GM12875 (cell line): ENCODE results near the gene OR1M1.
"Not testable (repeated sequence)": the region's sequence is repeated elsewhere in the genome, so short reads cannot be mapped to it uniquely, and the experiment has no call there.

Source experiments
- H3K4me3 ChIP-seq: one replicate; pipeline ENCODE4 v1.5.1; 2011; ENCODE audit warnings: low read depth, low read length, control low read depth
- TF ChIP-seq, protein P1 (sequence below): IDR thresholded peaks from 2 replicates; pipeline ENCODE4 v1.5.1; 2011; ENCODE audit warnings: low read depth, mild to moderate bottlenecking, control low read depth, inconsistent platforms, low read length, moderate library complexity, borderline replicate concordance; ENCODE audit not compliant: insufficient read depth

OR1M1 gene

DNA sequence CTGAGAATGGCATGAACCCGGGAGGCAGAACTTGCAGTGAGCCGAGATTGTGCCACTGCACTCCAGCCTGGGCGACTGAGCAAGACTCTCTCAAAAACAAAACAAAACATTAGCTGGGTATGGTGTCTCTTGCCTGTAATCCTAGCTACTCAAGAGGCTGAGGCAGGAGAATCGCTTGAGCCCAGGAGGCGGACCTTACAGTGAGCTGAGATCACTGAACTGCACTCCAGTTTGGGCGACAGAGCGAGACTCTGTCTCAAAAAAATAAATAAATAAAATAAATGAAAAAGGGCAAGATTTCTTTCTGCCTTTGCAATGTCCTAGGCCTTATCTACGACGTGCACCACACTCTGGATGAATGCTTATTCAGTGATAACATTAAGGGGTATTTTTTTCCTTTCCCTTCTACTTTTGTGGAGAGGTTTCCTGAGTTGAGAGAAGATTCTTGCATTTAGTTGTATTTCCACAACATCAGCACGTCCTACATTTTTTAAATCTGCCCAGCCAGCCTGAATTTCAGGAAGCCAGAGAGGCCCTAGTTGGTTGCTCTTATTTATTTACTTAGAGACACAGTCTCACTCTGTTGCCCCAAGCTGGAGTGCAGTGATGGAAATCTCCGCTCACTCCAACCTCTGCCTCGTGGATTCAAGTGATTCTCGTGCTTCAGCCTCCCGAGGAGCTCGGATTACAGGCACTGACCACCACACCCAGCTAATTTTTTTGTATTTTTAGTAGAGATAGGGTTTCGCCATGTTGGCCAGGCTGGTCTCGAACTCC is 26.1 kb upstream of the OR1M1 start:
- no peak overlapping the region for H3K4me3 ChIP-seq
- TF ChIP-seq, protein P1, sequence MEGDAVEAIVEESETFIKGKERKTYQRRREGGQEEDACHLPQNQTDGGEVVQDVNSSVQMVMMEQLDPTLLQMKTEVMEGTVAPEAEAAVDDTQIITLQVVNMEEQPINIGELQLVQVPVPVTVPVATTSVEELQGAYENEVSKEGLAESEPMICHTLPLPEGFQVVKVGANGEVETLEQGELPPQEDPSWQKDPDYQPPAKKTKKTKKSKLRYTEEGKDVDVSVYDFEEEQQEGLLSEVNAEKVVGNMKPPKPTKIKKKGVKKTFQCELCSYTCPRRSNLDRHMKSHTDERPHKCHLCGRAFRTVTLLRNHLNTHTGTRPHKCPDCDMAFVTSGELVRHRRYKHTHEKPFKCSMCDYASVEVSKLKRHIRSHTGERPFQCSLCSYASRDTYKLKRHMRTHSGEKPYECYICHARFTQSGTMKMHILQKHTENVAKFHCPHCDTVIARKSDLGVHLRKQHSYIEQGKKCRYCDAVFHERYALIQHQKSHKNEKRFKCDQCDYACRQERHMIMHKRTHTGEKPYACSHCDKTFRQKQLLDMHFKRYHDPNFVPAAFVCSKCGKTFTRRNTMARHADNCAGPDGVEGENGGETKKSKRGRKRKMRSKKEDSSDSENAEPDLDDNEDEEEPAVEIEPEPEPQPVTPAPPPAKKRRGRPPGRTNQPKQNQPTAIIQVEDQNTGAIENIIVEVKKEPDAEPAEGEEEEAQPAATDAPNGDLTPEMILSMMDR, result no peak

GRCh38 chr19:9061879-9062278 is 25.0 kb upstream of the OR1M1 start:
- H3K4me3 ChIP-seq, result no peak overlapping the region
- TF ChIP-seq, protein P1, result no peak

DNA sequence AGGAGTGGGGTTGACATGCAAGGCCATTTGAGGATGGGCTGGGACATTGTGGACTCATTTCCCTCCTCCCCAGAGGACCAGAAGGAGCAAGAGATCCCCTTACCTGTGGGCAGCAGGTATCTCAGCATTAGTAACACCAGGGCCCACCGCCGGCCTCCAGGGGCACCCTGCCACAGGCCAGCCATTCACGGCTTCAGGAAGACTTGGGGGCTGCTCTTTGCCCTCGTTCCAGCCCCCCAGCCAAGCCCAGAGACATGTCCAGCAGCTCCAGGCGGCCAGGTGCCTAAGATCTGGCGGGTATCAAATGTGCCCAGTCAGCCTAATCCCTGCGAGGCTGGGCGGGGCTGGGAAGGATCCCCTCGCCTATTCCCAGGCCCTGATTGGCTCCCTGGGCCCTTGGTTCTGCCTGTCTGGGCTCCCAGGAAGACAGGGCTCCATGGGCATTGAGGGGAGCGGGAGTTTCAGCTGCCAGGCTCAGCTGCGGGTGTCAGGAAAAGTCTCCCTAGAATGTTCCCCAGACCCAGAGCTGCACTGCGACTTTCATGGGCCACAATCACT is 21.3 kb upstream of the OR1M1 start:
- H3K4me3 ChIP-seq, result no peak overlapping the region
- TF ChIP-seq, protein P1, result no peak

DNA sequence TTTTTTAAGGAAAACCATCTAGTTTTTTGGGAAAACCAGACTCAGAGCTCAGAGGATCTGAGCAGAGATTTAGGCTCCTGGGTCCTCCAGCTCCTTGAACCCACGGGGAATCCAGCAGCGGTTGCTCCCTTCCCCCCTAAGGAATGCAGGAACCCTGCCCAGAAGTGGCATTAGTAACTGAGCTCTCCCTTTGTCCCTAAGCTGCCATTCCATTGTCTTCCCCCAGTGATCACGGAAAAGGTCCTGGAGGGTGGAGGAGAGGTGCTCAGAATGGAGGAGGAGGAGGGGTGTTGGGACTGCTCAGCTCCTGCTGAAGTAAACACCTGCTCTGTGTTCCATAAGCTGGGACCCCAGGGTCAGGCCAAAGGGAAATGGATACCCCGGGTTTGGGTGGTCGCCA is 16.8 kb upstream of the OR1M1 start:
- TF ChIP-seq, protein P1, result no peak
- H3K4me3 ChIP-seq, result no peak overlapping the region

DNA sequence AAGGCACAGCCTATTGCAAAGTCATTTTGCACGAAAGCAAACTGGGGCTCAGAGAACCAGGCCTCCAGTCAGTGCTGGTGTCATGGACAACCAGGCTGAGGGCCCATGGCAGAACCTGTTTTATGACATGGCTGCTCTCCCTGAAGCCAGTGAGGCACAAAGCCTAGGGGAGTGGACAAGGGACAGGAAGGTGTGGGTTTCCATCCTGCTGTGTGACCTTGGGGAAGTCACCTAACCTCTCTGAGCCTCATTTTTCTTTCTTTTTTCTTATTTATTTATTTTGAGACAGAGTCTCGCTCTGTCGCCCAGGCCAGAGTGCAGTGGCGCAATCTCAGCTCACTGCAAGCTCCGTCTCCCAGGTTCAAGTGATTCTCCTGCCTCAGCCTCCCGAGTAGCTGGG is 15.1 kb upstream of the OR1M1 start:
- not testable (repeated sequence) for H3K4me3 ChIP-seq

DNA sequence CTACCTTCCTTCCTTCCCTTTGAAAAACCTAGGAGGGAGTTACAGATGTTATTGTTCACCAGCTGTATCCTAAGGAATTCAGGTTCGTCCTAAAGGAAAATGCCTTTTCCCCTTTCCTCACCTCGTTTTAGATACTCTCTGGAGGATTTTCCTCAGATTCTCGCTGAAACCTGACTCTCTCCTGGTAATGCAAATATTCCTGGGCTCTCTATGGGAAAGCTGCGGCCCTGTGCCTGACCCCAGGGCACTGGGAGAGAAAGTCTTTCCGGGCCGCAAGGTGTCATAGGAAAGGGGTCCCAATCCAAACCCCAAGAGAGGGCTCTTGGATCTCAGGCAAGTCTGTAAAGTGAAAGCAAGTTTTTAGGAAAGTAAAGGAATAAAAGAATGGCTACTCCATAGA is 13.1 kb upstream of the OR1M1 start:
- TF ChIP-seq, protein P1, result no peak
- H3K4me3 ChIP-seq, result no peak overlapping the region

GRCh38 chr19:9075064-9075949 is 11.6 kb upstream of the OR1M1 start:
- no peak overlapping the region for H3K4me3 ChIP-seq
- TF ChIP-seq, protein P1, result no peak
